Body of pancreas (tissue), 4 donors: ENCODE measurements around the gene B3GNT2. TPM values are rescaled to one million over a fixed set of nuclear protein-coding genes. Genes with fewer than 3 reads are reported as not detected.

ENCODE experiments used
- ATAC-seq: fragments of 150-250 bp; one replicate; pipeline ENCODE4 v1.9.1; 2016
- DNase-seq, 4 donors: peaks; one replicate each; pipeline ENCODE4 v3.0.0-alpha.2; 2019
- H3K27ac ChIP-seq, 4 donors: fragments of 200-600 bp; sonication (generic); 1 replicate in 3 of 4; 2 replicates in 1 of 4; pipeline versions ENCODE4 v1.5.1 to v1.6.1; 2016 to 2019; ENCODE audit warnings: mild to moderate bottlenecking in 1 of 4, mixed read lengths in 1 of 4, moderate library complexity in 1 of 4
- H3K27me3 ChIP-seq, 2 donors: fragments of 200-600 bp; sonication (generic); one replicate each; pipeline ENCODE4 v1.6.0; 2016; ENCODE audit warnings: mild to moderate bottlenecking in 1 of 2
- H3K36me3 ChIP-seq, 2 donors: fragments of 200-600 bp; sonication (generic); replicated peaks in 1 of 2; 2 replicates each; pipeline ENCODE4 v1.5.1; 2016; ENCODE audit warnings: low read depth in 2 of 2; ENCODE audit not compliant: insufficient read depth in 1 of 2
- H3K4me1 ChIP-seq: fragments of 200-600 bp; sonication (generic); one replicate; pipeline ENCODE4 v1.6.0; 2016
- H3K4me3 ChIP-seq, 2 donors: fragments of 200-600 bp; sonication (generic); 1 replicate in 1 of 2; 2 replicates in 1 of 2; pipeline ENCODE4 v1.5.1; 2016 to 2019
- H3K9me3 ChIP-seq, 3 donors: fragments of 200-600 bp; sonication (generic); 1 replicate in 2 of 3; 2 replicates in 1 of 3; pipeline ENCODE4 v1.5.1; 2016
- CTCF ChIP-seq, 7 experiments: fragments of 450-650 bp in 4 of 7; fragments of 200-600 bp in 3 of 7; sonication (generic) in 3 of 7; IDR thresholded peaks; one replicate each; pipeline ENCODE4 v1.5.1; 2016 to 2019; ENCODE audit warnings: antibody characterized with exemption in 7 of 7
- POLR2A ChIP-seq, 3 donors: fragments of 450-650 bp; IDR thresholded peaks; one replicate each; pipeline ENCODE4 v1.6.1; 2016; ENCODE audit warnings: antibody characterized with exemption in 3 of 3, mild to moderate bottlenecking in 2 of 3
- WGBS, 2 donors: methylation state at CpG; one replicate each; pipeline ENCODE4 v1.1.5; 2017; 5-methylcytosine and 5-hydroxymethylcytosine counted together
- intact Hi-C: fragments of 100-400 bp; cut with DNase I; formaldehyde crosslinking; loops from one replicate; pipeline ENCODE4 v1.15.1; 2023
- total RNA-seq, 2 donors: library from RNA; depleted of rRNA; stranded (reverse); fragments of >200 nt; gene quantifications; one replicate each; pipeline ENCODE4 v1.1.0, GENCODE V29; 2016

Gene B3GNT2
- total RNA-seq, 2 donors from 2014 or later = 12.2 to 15.8 TPM

GRCh38 chr2:62215306-62216064, 19.6 kb downstream of the B3GNT2 start:
- Histone ChIP-seq H3K9me3 (no peaks in the 10 kb centered on the region), H3K4me1 (peaks cover 72% of the 10 kb centered on the region), H3K36me3 (no peaks in the 10 kb centered on the region), H3K27me3 (no peaks in the 10 kb centered on the region), H3K4me3 (no peak overlapping the region), H3K27ac (peak overlapping the region; percentile 3 to 56 (median 40))
- ATAC-seq = no peak
- intact Hi-C loops = no loop called here
- no peak for TF ChIP-seq CTCF (IDR thresholded peaks at IDR 0.05)
- TF ChIP-seq POLR2A (IDR thresholded peaks at IDR 0.05) = no peak
- 37 to 51% methylated on average over 10 to 11 of the region's 11 CpGs for WGBS, 2 donors
- DNase-seq = peak in 1 of 4 donors; percentile 29

GRCh38 chr2:62216113-62216512, 20.2 kb downstream of the B3GNT2 start:
- H3K4me3 ChIP-seq = no peak overlapping the region
- no peak for DNase-seq
- no peak for TF ChIP-seq CTCF (IDR thresholded peaks at IDR 0.05)
- no peak for TF ChIP-seq POLR2A (IDR thresholded peaks at IDR 0.05)
- 31 to 50% methylated on average over 2 of the region's 2 CpGs for WGBS, 2 donors
- no peak for ATAC-seq
- H3K4me1 ChIP-seq = peaks cover 78% of the 10 kb centered on the region
- no peaks in the 10 kb centered on the region for H3K9me3 ChIP-seq
- intact Hi-C loops = no loop called here
- H3K36me3 ChIP-seq = no peaks in the 10 kb centered on the region
- peak overlapping the region; percentile 8 to 56 (median 40) for H3K27ac ChIP-seq
- no peaks in the 10 kb centered on the region for H3K27me3 ChIP-seq

- Histone ChIP-seq H3K4me1 (peaks cover 84% of the 10 kb centered on the region), H3K36me3 (no peaks in the 10 kb centered on the region), H3K27me3 (no peaks in the 10 kb centered on the region), H3K27ac (peak overlapping the region in 3 of 4 donors; percentile 8 to 56 (median 39)), H3K9me3 (no peaks in the 10 kb centered on the region), H3K4me3 (no peak overlapping the region)
- TF ChIP-seq CTCF (IDR thresholded peaks at IDR 0.05) = no peak
- TF ChIP-seq POLR2A (IDR thresholded peaks at IDR 0.05) = no peak
- WGBS, 2 donors = 50 to 55% methylated on average over 8 of the region's 8 CpGs
- peak; percentile 25 to 58 (median 52) for DNase-seq
- peak; percentile 34 for ATAC-seq
- intact Hi-C loops = no loop called here
These were observed 20.7 kb downstream of the B3GNT2 start for GRCh38 chr2:62216616-62217015.

GRCh38 chr2:62217421-62217820, 21.5 kb downstream of the B3GNT2 start:
- no peaks in the 10 kb centered on the region for H3K9me3 ChIP-seq
- H3K4me3 ChIP-seq = no peak overlapping the region
- H3K4me1 ChIP-seq = peaks cover 84% of the 10 kb centered on the region
- H3K27me3 ChIP-seq = no peaks in the 10 kb centered on the region
- TF ChIP-seq POLR2A (IDR thresholded peaks at IDR 0.05) (no peak), CTCF (IDR thresholded peaks at IDR 0.05) (no peak)
- no peaks in the 10 kb centered on the region for H3K36me3 ChIP-seq
- peak overlapping the region in 3 of 4 donors; percentile 11 to 56 (median 39) for H3K27ac ChIP-seq
- DNase-seq (no peak), ATAC-seq (no peak)
- WGBS, 2 donors = 85 to 86% methylated on average over 10 of the region's 10 CpGs
- intact Hi-C loops = no loop called here

- H3K4me1 ChIP-seq = peaks cover 82% of the 10 kb centered on the region
- no peak for TF ChIP-seq POLR2A (IDR thresholded peaks at IDR 0.05)
- TF ChIP-seq CTCF (IDR thresholded peaks at IDR 0.05) = no peak
- no peaks in the 10 kb centered on the region for H3K27me3 ChIP-seq
- ATAC-seq (no peak), DNase-seq (peak in 1 of 4 donors; percentile 2)
- no peaks in the 10 kb centered on the region for H3K36me3 ChIP-seq
- H3K27ac ChIP-seq = peak overlapping the region in 2 of 4 donors; percentile 56 to 60
- no peak overlapping the region for H3K4me3 ChIP-seq
- intact Hi-C loops = no loop called here
- WGBS, 2 donors = 65 to 76% methylated on average over 5 of the region's 5 CpGs
- no peaks in the 10 kb centered on the region for H3K9me3 ChIP-seq
These were observed 22.1 kb downstream of the B3GNT2 start for GRCh38 chr2:62217970-62218369.
